Muscle of leg (tissue), 11 donors: ENCODE data around the gene CTTNBP2NL. TPM values are rescaled to one million over a fixed set of nuclear protein-coding genes. Genes with fewer than 3 reads are reported as not detected.
A peak's percentile ranks its signal among the peaks of the same experiment; 100 is the strongest.
"Not testable (repeated sequence)": the region's sequence is repeated elsewhere in the genome, so short reads cannot be mapped to it uniquely, and the experiment has no call there.

ENCODE experiments used
- DNase-seq: peaks from one replicate; pipeline ENCODE4 v3.0.0; 2013
- H3K27ac ChIP-seq: one replicate; pipeline ENCODE4 v1.5.1; 2013; ENCODE audit warnings: mild to moderate bottlenecking, low read length, control low read depth
- H3K27me3 ChIP-seq: one replicate; pipeline ENCODE4 v1.6.1; 2013; ENCODE audit warnings: low read length; ENCODE audit not compliant: control insufficient read depth, insufficient read depth
- H3K36me3 ChIP-seq: one replicate; pipeline ENCODE4 v1.6.1; 2013; ENCODE audit warnings: low read length; ENCODE audit not compliant: control insufficient read depth, insufficient read depth
- H3K4me1 ChIP-seq: one replicate; pipeline ENCODE4 v1.6.1; 2013; ENCODE audit warnings: low read length; ENCODE audit not compliant: control insufficient read depth, insufficient read depth
- H3K4me3 ChIP-seq: one replicate; pipeline ENCODE4 v1.5.1; 2013; ENCODE audit warnings: low read length, control low read depth
- H3K9me3 ChIP-seq: replicated peaks from 2 replicates; pipeline ENCODE4 v1.6.1; 2013; ENCODE audit warnings: low read depth, low read length; ENCODE audit not compliant: control insufficient read depth
- WGBS: methylation state at CpG from one replicate; pipeline ENCODE4 v1.1.5; 2013; ENCODE audit warnings: missing lambda C conversion rate; ENCODE audit not compliant: insufficient coverage; 5-methylcytosine and 5-hydroxymethylcytosine counted together
- polyA plus RNA-seq, 8 donors: library from polyadenylated mRNA; unstranded; fragments of 120-200 nt; gene quantifications; one replicate each; pipeline versions ENCODE4 v1.2.1 to v1.2.3, GENCODE V29; 2013; ENCODE audit warnings: inconsistent platforms in 1 of 8, low replicate concordance in 1 of 8; ENCODE audit not compliant: insufficient read length in 8 of 8, insufficient read depth in 1 of 8
- total RNA-seq: library from RNA; stranded (reverse); fragments of 120-200 nt; gene quantifications from one replicate; pipeline ENCODE4 v1.2.4, GENCODE V29; 2013

The CTTNBP2NL gene
- total and polyA plus RNA-seq, 9 donors, result 8.3 to 19.4 (median 15.1) TPM

DNA sequence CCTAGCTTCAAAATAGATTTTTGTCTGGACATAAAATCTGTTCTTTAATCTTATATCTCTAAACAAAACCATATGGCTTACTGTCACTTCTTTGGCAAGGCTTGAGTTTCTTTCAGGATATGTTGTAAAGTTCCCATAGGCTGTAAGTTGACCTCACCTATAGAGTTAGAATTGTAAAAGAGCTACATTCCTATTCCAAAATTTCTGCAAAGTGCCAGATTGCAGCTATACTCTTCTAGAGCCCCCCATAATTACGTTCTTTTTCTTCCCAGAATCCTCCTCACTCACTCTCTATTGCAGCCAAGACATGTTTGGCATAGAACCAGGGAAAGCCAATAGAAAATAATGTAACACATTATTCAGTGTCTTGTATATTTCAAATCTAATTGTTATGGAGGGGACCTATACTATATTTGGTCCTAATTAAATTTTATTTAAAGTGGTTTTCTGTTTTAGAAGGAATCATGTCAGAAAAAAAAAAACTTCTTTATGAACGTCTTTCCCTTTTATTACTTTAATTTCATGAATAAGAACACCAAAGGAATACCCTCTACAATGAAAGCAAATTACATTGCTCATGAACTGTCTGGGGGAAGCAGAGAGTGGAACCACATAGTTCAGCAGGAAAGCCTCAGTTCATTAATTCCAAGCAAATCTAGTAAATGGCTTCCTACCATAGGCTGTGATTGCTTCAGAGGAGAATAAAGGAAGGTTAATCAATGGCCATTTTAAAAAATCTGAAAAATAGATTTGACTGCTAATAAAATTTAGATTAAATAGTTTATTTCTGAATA is 22.3 kb downstream of the CTTNBP2NL start:
- Histone ChIP-seq H3K4me3 (no peak overlapping the region), H3K27ac (no peak overlapping the region), H3K4me1 (no peaks in the 10 kb centered on the region), H3K27me3 (no peaks in the 10 kb centered on the region), H3K9me3 (no peaks in the 10 kb centered on the region), H3K36me3 (peaks cover 16% of the 10 kb centered on the region)
- DNase-seq, result peak; percentile 63
- no CpG with 5 or more reads among the region's 2 CpGs for WGBS

DNA sequence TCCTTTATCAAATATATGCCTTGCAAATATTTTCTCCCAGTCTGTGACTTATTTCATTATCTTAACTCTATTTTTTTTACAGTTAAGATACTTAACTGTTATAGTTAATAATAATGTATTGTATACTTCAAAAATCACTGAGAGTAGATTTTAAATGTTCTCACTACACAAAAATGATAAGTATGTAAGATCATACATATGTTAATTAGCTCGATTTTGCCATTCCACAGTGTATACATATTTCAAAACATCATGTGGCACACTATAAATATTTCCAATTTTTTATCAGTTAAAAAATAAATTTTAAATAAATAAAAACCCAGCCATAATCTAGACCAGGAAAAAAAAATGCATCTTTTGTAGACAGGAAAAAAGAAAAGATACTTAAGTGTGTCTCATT is 27.2 kb downstream of the CTTNBP2NL start:
- Histone ChIP-seq H3K36me3 (no peaks in the 10 kb centered on the region), H3K4me3 (no peak overlapping the region), H3K27ac (no peak overlapping the region), H3K4me1 (no peaks in the 10 kb centered on the region), H3K27me3 (no peaks in the 10 kb centered on the region), H3K9me3 (no peaks in the 10 kb centered on the region)
- no peak for DNase-seq
- WGBS, result no CpG with 5 or more reads among the region's 1 CpG

DNA sequence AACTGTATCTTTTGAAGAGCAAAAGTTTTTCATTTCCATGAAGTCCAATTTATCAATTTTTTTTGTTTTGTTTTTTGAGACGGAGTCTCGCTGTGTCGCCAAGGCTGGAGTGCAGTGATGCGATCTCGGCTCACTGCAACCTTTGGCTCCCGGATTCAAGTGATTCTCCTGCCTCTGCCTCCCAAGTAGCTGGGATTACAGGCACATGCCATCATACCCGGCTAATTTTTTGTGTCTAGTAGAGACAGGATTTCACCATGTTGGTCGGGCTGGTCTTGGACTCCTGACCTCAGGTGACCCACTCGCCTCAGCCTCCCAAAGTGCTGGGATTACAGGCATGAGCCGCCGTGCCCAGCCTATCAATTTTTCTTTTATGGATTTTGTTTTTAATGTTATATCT is 27.7 kb downstream of the CTTNBP2NL start:
- not testable (repeated sequence) for H3K27ac ChIP-seq, H3K4me3 ChIP-seq, H3K9me3 ChIP-seq, H3K4me1 ChIP-seq, H3K36me3 ChIP-seq, H3K27me3 ChIP-seq, DNase-seq
- WGBS, result 92% methylated on average over 6 of the region's 11 CpGs

DNA sequence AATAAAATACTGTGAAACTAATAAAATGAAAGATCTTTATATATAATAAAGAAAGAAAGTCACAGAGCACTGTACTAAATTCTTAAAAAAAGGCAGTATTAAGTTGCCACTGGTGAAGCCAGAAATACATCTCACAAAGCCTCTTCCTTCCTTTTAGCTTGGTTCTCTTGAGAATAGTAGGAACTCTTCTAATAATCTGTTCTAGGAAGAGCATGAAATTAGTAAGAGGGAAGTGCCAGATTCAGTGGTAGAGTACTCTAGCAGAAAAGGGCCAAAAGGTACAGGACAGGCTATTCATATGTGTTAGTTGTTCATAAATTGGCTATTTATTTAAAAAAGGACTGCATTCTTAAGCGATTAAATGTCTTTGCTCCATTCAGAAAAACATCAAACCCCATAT is 33.7 kb downstream of the CTTNBP2NL start:
- peak overlapping the region; percentile 20 for H3K27ac ChIP-seq
- no peaks in the 10 kb centered on the region for H3K4me1 ChIP-seq
- no peaks in the 10 kb centered on the region for H3K36me3 ChIP-seq
- no CpG with 5 or more reads among the region's 1 CpG for WGBS
- no peaks in the 10 kb centered on the region for H3K27me3 ChIP-seq
- no peaks in the 10 kb centered on the region for H3K9me3 ChIP-seq
- peak; percentile 39 for DNase-seq
- H3K4me3 ChIP-seq, result no peak overlapping the region

DNA sequence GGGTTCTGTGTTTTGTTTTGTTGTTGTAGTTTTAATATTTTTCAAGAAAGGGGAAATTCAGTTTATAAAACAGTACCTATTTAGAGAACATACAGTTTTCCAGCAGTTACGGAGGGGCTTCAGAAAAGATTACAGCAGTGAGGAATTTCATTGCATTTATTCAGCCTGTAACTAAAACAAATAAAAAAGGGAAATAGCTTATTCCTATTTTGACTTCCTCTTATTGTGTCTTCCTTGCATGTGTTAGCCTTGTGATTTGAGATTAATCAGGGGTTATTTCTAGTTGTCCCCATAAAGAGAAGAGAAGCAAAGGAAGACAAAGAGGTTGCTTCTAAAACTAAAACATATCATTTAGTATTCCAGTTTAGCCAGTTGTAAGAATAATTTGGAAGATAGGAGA is 35.0 kb downstream of the CTTNBP2NL start:
- WGBS, result no CpG with 5 or more reads among the region's 1 CpG
- peak; percentile 48 for DNase-seq
- H3K4me3 ChIP-seq, result no peak overlapping the region
- no peaks in the 10 kb centered on the region for H3K4me1 ChIP-seq
- peak overlapping the region; percentile 7 for H3K27ac ChIP-seq
- H3K27me3 ChIP-seq, result no peaks in the 10 kb centered on the region
- no peaks in the 10 kb centered on the region for H3K36me3 ChIP-seq
- no peaks in the 10 kb centered on the region for H3K9me3 ChIP-seq

DNA sequence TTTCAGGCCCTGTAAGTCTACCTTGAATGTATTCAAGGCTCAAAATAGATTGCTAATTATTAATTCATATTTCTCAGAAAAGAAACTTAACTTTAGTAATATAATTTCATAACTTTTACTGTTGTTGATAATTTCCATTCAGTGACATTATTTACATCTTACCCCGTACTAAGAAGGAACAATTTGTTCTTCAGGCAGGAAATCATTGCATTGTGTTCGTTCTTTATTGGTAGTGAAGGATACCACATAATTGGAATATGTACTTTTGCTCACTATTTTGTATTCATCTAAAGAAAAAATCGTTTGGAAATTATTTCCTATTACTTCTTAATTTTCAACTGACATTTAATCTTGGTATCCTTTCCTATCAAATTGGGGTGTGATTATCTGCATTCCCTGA is 39.4 kb downstream of the CTTNBP2NL start:
- Histone ChIP-seq H3K4me1 (no peaks in the 10 kb centered on the region), H3K4me3 (no peak overlapping the region), H3K9me3 (no peaks in the 10 kb centered on the region), H3K36me3 (no peaks in the 10 kb centered on the region), H3K27me3 (no peaks in the 10 kb centered on the region), H3K27ac (no peak overlapping the region)
- no CpG with 5 or more reads among the region's 3 CpGs for WGBS
- no peak for DNase-seq

DNA sequence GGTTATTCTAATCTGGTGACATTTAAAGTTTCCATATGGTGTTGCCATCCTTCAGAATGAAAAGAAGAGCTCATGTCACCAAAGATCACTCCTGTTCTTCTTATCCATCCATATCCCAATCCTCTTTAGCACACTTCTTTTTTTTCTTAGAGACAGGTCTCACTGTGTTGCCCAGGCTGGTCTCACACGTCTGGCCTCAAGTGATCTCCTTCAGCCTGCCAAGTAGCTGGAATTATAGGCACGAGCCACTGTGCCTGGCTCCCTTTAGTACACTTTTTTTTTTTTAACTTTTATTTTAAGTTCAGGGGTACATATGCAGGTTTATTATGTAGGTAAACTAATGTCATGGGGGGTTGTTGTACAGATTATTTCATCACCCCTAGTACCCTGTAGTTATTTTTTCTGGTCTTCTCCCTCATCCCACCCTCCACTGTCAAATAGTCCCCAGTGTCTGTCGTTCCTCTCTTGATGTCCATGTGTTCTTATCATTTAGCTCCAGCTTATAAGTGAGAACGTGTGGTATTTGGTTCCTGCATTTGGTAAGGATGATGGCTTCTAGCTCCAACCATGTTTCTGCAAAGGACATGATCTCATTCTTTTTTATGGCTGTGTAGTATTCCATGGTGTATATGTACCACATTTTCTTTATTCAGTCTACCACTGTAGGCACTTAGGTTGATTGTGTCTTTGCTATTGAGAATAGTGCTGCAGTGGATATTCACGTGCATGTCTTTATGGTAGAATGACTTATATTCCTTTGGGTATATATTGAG is 40.6 kb downstream of the CTTNBP2NL start:
- WGBS, result 86% methylated on average over 1 of the region's 5 CpGs
- no peak overlapping the region for H3K27ac ChIP-seq

DNA sequence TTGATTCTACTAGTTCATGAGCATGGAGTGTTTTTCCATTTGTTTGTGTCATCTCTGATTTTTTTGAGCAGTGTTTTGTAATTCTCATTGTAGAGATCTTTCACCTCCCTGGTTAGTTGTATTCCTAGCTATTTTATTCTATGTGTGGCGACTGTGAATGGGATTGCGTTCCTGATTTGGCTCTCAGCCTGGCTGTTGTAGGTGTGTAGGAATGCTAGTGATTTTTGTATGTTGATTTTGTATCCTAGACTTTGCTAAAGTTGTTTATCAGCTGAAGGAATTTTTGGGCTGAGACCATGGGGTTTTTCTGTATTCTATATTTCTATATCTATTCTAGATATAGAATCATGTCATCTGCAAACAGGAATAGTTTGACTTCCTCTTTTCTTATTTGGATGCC is 42.1 kb downstream of the CTTNBP2NL start:
- not testable (repeated sequence) for H3K9me3 ChIP-seq, H3K36me3 ChIP-seq, H3K27ac ChIP-seq, H3K4me3 ChIP-seq, H3K27me3 ChIP-seq, DNase-seq, H3K4me1 ChIP-seq
- no CpG with 5 or more reads among the region's 2 CpGs for WGBS

More for the DNA sequence above, 40.6 kb downstream of the CTTNBP2NL start:
- no peaks in the 10 kb centered on the region for H3K4me1 ChIP-seq
- H3K4me3 ChIP-seq, result no peak overlapping the region
- DNase-seq, result no peak
- H3K27me3 ChIP-seq, result no peaks in the 10 kb centered on the region
- no peaks in the 10 kb centered on the region for H3K36me3 ChIP-seq
- no peaks in the 10 kb centered on the region for H3K9me3 ChIP-seq

DNA sequence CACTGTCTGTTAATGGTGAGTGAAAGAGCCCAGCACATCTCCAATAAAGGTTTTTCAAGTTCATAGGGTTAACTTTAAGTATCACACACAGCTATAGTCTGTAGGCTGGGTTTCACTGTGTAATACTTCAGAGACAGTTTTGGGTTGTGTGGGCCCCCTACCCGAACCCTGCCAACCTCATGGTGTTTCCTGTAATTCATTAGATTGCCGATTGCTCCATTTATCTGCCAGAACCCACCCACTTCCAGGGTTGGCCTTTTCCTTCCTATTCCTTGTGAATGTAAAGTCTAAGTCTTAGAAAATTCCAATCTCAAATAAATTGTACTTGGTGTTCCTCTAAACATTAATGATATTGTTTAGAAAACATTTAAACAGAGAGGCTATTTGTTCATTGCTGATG is 43.6 kb downstream of the CTTNBP2NL start:
- Histone ChIP-seq H3K4me1 (no peaks in the 10 kb centered on the region), H3K27ac (peak overlapping the region; percentile 13), H3K27me3 (no peaks in the 10 kb centered on the region), H3K9me3 (no peaks in the 10 kb centered on the region), H3K36me3 (no peaks in the 10 kb centered on the region), H3K4me3 (no peak overlapping the region)
- no peak for DNase-seq
- no CpG with 5 or more reads among the region's 2 CpGs for WGBS

DNA sequence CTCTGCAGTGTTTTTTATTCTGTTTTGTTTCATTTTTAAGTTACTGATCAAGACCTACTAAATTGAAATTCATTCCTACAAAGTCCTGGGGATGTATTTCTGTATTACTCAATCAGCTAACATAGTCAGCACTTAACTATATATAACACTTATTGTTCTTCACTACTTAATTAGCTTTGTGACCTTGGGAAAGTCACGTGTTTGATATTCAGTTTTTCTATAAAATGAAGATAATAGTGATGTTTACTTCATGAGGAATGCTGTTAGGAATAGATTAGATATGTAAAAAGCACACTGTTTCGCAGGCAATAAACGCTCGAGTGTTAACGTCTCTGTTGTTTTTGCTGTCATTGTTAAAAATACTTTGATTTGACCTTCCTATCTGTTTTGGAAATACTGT is 44.6 kb downstream of the CTTNBP2NL start:
- Histone ChIP-seq H3K4me1 (no peaks in the 10 kb centered on the region), H3K9me3 (no peaks in the 10 kb centered on the region), H3K4me3 (no peak overlapping the region), H3K27ac (no peak overlapping the region), H3K36me3 (peaks cover 3% of the 10 kb centered on the region), H3K27me3 (no peaks in the 10 kb centered on the region)
- DNase-seq, result no peak
- WGBS, result no CpG with 5 or more reads among the region's 5 CpGs
